ENCODE measurements around the gene TCF25.

- TF ChIP-seq CTCF (IDR thresholded peaks at IDR 0.05) (no peak), POLR2A (IDR thresholded peaks at IDR 0.05) (no peak)
Observed at GRCh38 chr16:89858973-89859614, 14.3 kb upstream of the TCF25 start.

Measured in testis (tissue), 2 donors.